Keratinocyte (primary cell): ENCODE measurements around the gene SMARCD2.

Source experiments
- CTCF ChIP-seq, 3 experiments: IDR thresholded peaks in 1 of 3; conservative IDR thresholded peaks in 1 of 3; optimal IDR thresholded peaks in 1 of 3; 2 replicates in 2 of 3; 3 replicates in 1 of 3; pipeline versions ENCODE3 to v1.5.1; 2011; ENCODE audit warnings: low read length in 3 of 3, mild to moderate bottlenecking in 3 of 3, moderate library complexity in 2 of 3, control low read depth in 1 of 3, inconsistent platforms in 1 of 3; ENCODE audit not compliant: insufficient read depth in 2 of 3; ENCODE audit errors: extremely low read depth in 1 of 3
- EZH2 ChIP-seq: IDR thresholded peaks from one replicate; pipeline ENCODE4 v1.6.1; 2012; ENCODE audit warnings: inconsistent platforms, mild to moderate bottlenecking, low read length, moderate library complexity

GRCh38 chr17:63834431-63835166, 7.9 kb downstream of the SMARCD2 start:
- peak; percentile 81 to 88 (median 85) for TF ChIP-seq CTCF (optimal IDR thresholded peaks at IDR 0.05 in 1 of 3, IDR thresholded peaks at IDR 0.05 in 1 of 3, conservative IDR thresholded peaks at IDR 0.05 in 1 of 3; ENCODE audit: extremely low read depth in 1 of 3, insufficient read depth in 2 of 3, low read length in 3 of 3)
- no peak for TF ChIP-seq EZH2
